GM06990 (cell line): ENCODE results near the gene STXBP5.

Source experiments
- DNase-seq: peaks from one replicate; pipeline ENCODE4 v3.0.0-alpha.2; 2011; ENCODE audit not compliant: insufficient read length; ENCODE audit errors: extremely low read depth
- H3K27me3 ChIP-seq: replicated peaks from 2 replicates; pipeline ENCODE4 v1.6.0; 2011; ENCODE audit warnings: low read length; ENCODE audit not compliant: control insufficient read depth, insufficient read depth
- H3K36me3 ChIP-seq: 2 replicates; pipeline ENCODE4 v1.5.1; 2011; ENCODE audit warnings: low read length; ENCODE audit not compliant: control insufficient read depth, insufficient read depth
- H3K4me3 ChIP-seq: replicated peaks from 2 replicates; pipeline ENCODE4 v1.5.1; 2011; ENCODE audit warnings: low read depth, mild to moderate bottlenecking, control low read depth, low read length
- CTCF ChIP-seq: IDR thresholded peaks from 2 replicates; pipeline ENCODE4 v1.5.1; 2011; ENCODE audit warnings: low read length, control low read depth, mild to moderate bottlenecking, inconsistent platforms; ENCODE audit not compliant: insufficient read depth, poor library complexity, severe bottlenecking

The STXBP5 gene

GRCh38 chr6:147260091-147260490, 55.9 kb downstream of the STXBP5 start:
- DNase-seq = no peak
- no peak for TF ChIP-seq CTCF
- Histone ChIP-seq H3K4me3 (no peak overlapping the region), H3K27me3 (no peaks in the 10 kb centered on the region), H3K36me3 (no peaks in the 10 kb centered on the region)

GRCh38 chr6:147262946-147263345, 58.7 kb downstream of the STXBP5 start:
- H3K36me3 ChIP-seq = no peaks in the 10 kb centered on the region
- H3K27me3 ChIP-seq = no peaks in the 10 kb centered on the region
- H3K4me3 ChIP-seq = no peak overlapping the region
- DNase-seq = no peak
- TF ChIP-seq CTCF = no peak

- no peak for DNase-seq
- H3K36me3 ChIP-seq = no peaks in the 10 kb centered on the region
- no peak for TF ChIP-seq CTCF
- no peak overlapping the region for H3K4me3 ChIP-seq
- H3K27me3 ChIP-seq = no peaks in the 10 kb centered on the region
Measured at GRCh38 chr6:147266821-147267220, 62.6 kb downstream of the STXBP5 start.

- Histone ChIP-seq H3K27me3 (no peaks in the 10 kb centered on the region), H3K36me3 (no peaks in the 10 kb centered on the region), H3K4me3 (no peak overlapping the region)
- no peak for DNase-seq
- no peak for TF ChIP-seq CTCF
Measured at GRCh38 chr6:147267658-147268057, 63.4 kb downstream of the STXBP5 start.

GRCh38 chr6:147268254-147268653, 64.0 kb downstream of the STXBP5 start:
- H3K27me3 ChIP-seq = no peaks in the 10 kb centered on the region
- DNase-seq = no peak
- H3K36me3 ChIP-seq = no peaks in the 10 kb centered on the region
- no peak overlapping the region for H3K4me3 ChIP-seq
- no peak for TF ChIP-seq CTCF

- Histone ChIP-seq H3K27me3 (no peaks in the 10 kb centered on the region), H3K36me3 (no peaks in the 10 kb centered on the region), H3K4me3 (no peak overlapping the region)
- TF ChIP-seq CTCF = no peak
- no peak for DNase-seq
Measured at GRCh38 chr6:147274012-147274411, 69.8 kb downstream of the STXBP5 start.
